Raji (cell line): Measurements from ENCODE around the gene ATP6V0B.

Experiments used
- POLR2A ChIP-seq: IDR thresholded peaks from 2 replicates; pipeline ENCODE4 v1.6.1; 2011; ENCODE audit warnings: low read depth, low read length, control low read depth; ENCODE audit not compliant: insufficient read depth

The ATP6V0B gene

GRCh38 chr1:43974443-43975248 lies at the start of gene ATP6V0B:
Gene ATP6V0B (plus strand): TSS chr1:43974960. CDS start chr1:43975041, 81 bp downstream.
- TF ChIP-seq POLR2A, result peak; percentile 87

- TF ChIP-seq POLR2A, result no peak
Measured at GRCh38 chr1:43925846-43926245, 48.9 kb upstream of the ATP6V0B start.

GRCh38 chr1:43930168-43930948 lies 44.4 kb upstream of the ATP6V0B start:
- no peak for TF ChIP-seq POLR2A

GRCh38 chr1:43930949-43931275 lies 43.8 kb upstream of the ATP6V0B start:
- no peak for TF ChIP-seq POLR2A

- no peak for TF ChIP-seq POLR2A
Measured at GRCh38 chr1:43931711-43932660, 42.8 kb upstream of the ATP6V0B start.

- no peak for TF ChIP-seq POLR2A
Measured at GRCh38 chr1:43932786-43933385, 41.9 kb upstream of the ATP6V0B start.

GRCh38 chr1:43933386-43934100 lies 41.2 kb upstream of the ATP6V0B start, which contains the start of gene ARTN:
Gene ARTN (plus strand): TSS chr1:43933801. CDS start chr1:43935657, 1,856 bp downstream.
- no peak for TF ChIP-seq POLR2A

- no peak for TF ChIP-seq POLR2A
Measured at GRCh38 chr1:43934101-43934985, 40.4 kb upstream of the ATP6V0B start.

GRCh38 chr1:43934986-43935324 lies 39.8 kb upstream of the ATP6V0B start:
- no peak for TF ChIP-seq POLR2A

GRCh38 chr1:43935711-43936427 lies 38.9 kb upstream of the ATP6V0B start:
- no peak for TF ChIP-seq POLR2A

- TF ChIP-seq POLR2A, result no peak
Measured at GRCh38 chr1:43936431-43937151, 38.2 kb upstream of the ATP6V0B start.

GRCh38 chr1:43937179-43937865 lies 37.4 kb upstream of the ATP6V0B start:
- no peak for TF ChIP-seq POLR2A

- no peak for TF ChIP-seq POLR2A
Measured at GRCh38 chr1:43938383-43938782, 36.4 kb upstream of the ATP6V0B start.
